Coronary artery (tissue), 2 donors: ENCODE data around the gene DMBT1.

Source experiments
- DNase-seq: peaks from one replicate; pipeline ENCODE4 v3.0.0-alpha.2; 2017; ENCODE audit warnings: low spot score
- H3K27ac ChIP-seq, 2 donors: fragments of 200-600 bp; sonication (generic); one replicate each; pipeline ENCODE4 v1.5.1; 2016 to 2019
- H3K4me3 ChIP-seq: fragments of 200-600 bp; sonication (generic); 2 replicates; pipeline ENCODE4 v1.5.1; 2016; ENCODE audit warnings: mild to moderate bottlenecking, moderate library complexity
- CTCF ChIP-seq: fragments of 200-600 bp; sonication (generic); IDR thresholded peaks from one replicate; pipeline ENCODE4 v1.5.1; 2019; ENCODE audit warnings: antibody characterized with exemption

The DMBT1 gene

GRCh38 chr10:122650331-122650730 is 89.8 kb downstream of the DMBT1 start:
- no peak overlapping the region for H3K4me3 ChIP-seq
- TF ChIP-seq CTCF: no peak
- DNase-seq: peak; percentile 35
- no peak overlapping the region for H3K27ac ChIP-seq

- no peak for TF ChIP-seq CTCF
- Histone ChIP-seq H3K27ac (no peak overlapping the region), H3K4me3 (no peak overlapping the region)
- DNase-seq: no peak
Measured at GRCh38 chr10:122655524-122656307, 95.2 kb downstream of the DMBT1 start.

- H3K4me3 ChIP-seq: no peak overlapping the region
- TF ChIP-seq CTCF: no peak
- DNase-seq: no peak
- no peak overlapping the region for H3K27ac ChIP-seq
Measured at GRCh38 chr10:122656308-122656705, 95.8 kb downstream of the DMBT1 start.

GRCh38 chr10:122656741-122657140 is 96.2 kb downstream of the DMBT1 start:
- no peak for DNase-seq
- no peak overlapping the region for H3K4me3 ChIP-seq
- TF ChIP-seq CTCF: no peak
- no peak overlapping the region for H3K27ac ChIP-seq

- no peak overlapping the region for H3K4me3 ChIP-seq
- no peak for DNase-seq
- TF ChIP-seq CTCF: no peak
- H3K27ac ChIP-seq: no peak overlapping the region
Measured at GRCh38 chr10:122657255-122657654, 96.7 kb downstream of the DMBT1 start.

- no peak for TF ChIP-seq CTCF
- no peak overlapping the region for H3K27ac ChIP-seq
- H3K4me3 ChIP-seq: no peak overlapping the region
- DNase-seq: no peak
Measured at GRCh38 chr10:122657729-122658128, 97.2 kb downstream of the DMBT1 start.

GRCh38 chr10:122658356-122659049 is 97.9 kb downstream of the DMBT1 start:
- TF ChIP-seq CTCF: no peak
- no peak overlapping the region for H3K4me3 ChIP-seq
- no peak overlapping the region for H3K27ac ChIP-seq
- DNase-seq: no peak
